Measurements from ENCODE around the gene SRCIN1. TPM values are rescaled to one million over a fixed set of nuclear protein-coding genes. Genes with fewer than 3 reads are reported as not detected.
"Not testable (repeated sequence)": the region's sequence is repeated elsewhere in the genome, so short reads cannot be mapped to it uniquely, and the experiment has no call there.

SRCIN1 gene
- total RNA-seq, 3 donors from 2014 or later: 4.2 to 10.8 (median 8.8) TPM

DNA sequence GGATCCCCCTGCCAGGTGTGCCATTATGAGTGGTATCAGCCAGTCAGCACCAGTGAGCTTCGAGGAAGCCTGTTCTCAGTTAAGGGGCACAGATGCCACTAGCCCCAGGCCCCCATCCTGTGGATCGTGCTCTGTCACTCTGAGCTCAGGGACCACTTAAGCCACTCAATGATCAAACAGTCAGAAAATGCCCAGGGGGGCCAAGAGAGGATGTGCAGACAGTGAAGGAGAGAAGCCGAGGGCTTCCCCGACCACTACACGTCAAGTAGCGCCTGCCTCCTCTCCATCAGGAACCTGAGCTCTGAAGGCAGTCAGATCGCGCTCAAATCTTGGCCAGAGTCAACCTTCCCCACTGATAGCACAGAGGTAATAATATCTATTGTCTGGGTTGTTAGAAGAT, 79.2 kb downstream of the SRCIN1 start:
- intact Hi-C loops (cut with DNase I; ENCODE audit: low total_unique reads); H3K4me3 ChIP-seq; H3K27me3 ChIP-seq; DNase-seq (ENCODE audit: low spot score in 2 of 2); H3K36me3 ChIP-seq; H3K27ac ChIP-seq; H3K9me3 ChIP-seq; H3K4me1 ChIP-seq: not testable (repeated sequence)

DNA sequence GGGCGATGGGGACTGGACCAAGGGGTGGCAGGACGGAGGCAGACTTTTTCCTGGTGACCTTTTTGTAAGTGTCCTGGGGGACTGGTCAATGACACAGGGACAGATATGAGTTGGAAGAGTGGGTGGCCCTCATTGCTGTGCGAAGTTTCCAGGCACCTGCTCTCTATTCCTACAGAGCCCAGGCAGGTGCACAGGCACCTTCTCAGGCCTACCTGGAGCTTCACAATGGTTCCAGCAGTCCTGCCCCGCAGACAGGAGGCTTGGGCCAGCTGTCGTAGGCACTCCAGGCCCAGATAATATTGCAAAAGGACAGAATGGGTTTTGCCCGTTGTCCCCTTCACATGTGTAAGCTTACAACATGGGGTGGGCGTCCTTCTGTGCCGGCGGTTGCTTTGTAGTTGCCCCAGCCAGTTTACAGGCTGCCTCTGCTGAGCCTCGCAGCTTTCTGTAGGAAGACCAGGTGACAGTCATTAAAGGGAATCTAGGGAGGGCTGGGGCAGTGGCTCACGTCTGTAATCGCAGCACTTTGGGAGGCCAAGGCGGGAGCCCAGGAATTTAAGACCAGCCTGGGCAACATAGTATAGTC, 93.2 kb downstream of the SRCIN1 start:
- Histone ChIP-seq H3K36me3 (no peaks in the 10 kb centered on the region), H3K4me1 (peaks cover 0 to 3% of the 10 kb centered on the region in 2 donors), H3K27me3 (peaks cover 0 to 9% of the 10 kb centered on the region in 2 donors), H3K9me3 (no peaks in the 10 kb centered on the region), H3K27ac (no peak overlapping the region), H3K4me3 (no peak overlapping the region)
- DNase-seq (ENCODE audit: low spot score in 2 of 2): no peak
- no peak for TF ChIP-seq POLR2AphosphoS5 (IDR thresholded peaks at IDR 0.05)
- intact Hi-C loops (cut with DNase I; ENCODE audit: low total_unique reads): no loop called here

DNA sequence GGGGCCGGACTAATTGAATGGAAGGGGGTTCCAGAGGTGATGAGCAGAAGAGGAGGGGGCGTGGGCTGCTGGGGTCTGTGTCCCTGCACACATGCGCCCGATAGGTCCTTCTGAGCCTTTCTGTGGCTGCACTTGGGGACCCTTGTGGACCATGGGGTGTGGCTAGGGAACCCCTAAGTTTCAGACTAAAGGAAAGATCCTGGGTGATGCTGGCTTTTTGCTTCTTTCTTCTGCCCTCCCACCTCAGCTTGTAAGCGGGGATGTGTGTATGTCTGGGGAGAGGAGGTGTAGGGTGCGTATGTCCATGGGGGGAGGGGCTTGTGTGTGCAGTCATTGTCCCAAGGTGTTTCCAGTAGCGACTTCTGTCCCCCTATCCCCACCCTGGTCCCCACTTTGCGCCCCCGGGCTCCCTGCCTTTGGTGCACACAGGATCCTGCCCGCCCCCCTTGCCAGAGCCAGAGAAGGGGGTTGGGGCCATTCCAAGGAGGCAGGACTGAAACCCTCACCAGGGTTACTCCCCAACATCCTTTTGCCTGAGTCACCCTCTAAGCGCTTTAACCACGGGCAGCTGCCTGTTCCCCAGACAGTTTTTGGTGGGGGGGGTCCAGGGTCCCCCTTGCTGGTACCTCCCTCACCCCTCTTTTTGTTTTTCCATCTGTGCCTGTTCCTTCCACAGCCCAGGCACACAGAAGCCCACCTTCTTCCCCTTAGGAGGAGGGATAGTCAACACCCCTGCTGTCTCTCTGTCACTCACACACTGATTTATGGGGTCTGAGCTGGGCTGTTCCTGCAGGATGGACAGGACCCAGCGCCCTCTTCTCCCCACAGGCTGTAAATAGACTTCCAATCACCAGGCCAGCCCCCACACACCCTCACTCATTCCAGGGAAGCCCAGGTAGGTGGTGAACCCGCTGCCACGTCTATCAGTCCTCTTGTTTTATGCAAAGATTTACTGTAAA, 94.3 kb downstream of the SRCIN1 start:
- Histone ChIP-seq H3K27me3 (peaks cover 0 to 9% of the 10 kb centered on the region in 2 donors), H3K27ac (no peak overlapping the region), H3K9me3 (no peaks in the 10 kb centered on the region), H3K4me1 (peaks cover 0 to 3% of the 10 kb centered on the region in 2 donors), H3K36me3 (no peaks in the 10 kb centered on the region), H3K4me3 (no peak overlapping the region)
- TF ChIP-seq CTCF (IDR thresholded peaks at IDR 0.05) (no peak), POLR2A (IDR thresholded peaks at IDR 0.05) (no peak), POLR2AphosphoS5 (IDR thresholded peaks at IDR 0.05) (no peak)
- intact Hi-C loops (cut with DNase I; ENCODE audit: low total_unique reads): no loop called here
- no peak for DNase-seq (ENCODE audit: low spot score in 2 of 2)

- Histone ChIP-seq H3K9me3 (no peaks in the 10 kb centered on the region), H3K27me3 (peaks cover 0 to 9% of the 10 kb centered on the region in 2 donors), H3K4me3 (peak overlapping the region in 2 of 3 donors; percentile 31 to 47), H3K4me1 (peaks cover 0 to 3% of the 10 kb centered on the region in 2 donors), H3K27ac (no peak overlapping the region), H3K36me3 (no peaks in the 10 kb centered on the region)
- TF ChIP-seq POLR2A (IDR thresholded peaks at IDR 0.05) (no peak), CTCF (IDR thresholded peaks at IDR 0.05) (peak in 1 of 3 donors; percentile 15), POLR2AphosphoS5 (IDR thresholded peaks at IDR 0.05) (no peak)
- intact Hi-C loops (cut with DNase I; ENCODE audit: low total_unique reads): no loop called here
- DNase-seq (ENCODE audit: low spot score in 2 of 2): no peak
These were observed 95.2 kb downstream of the SRCIN1 start for GRCh38 chr17:38510421-38511149.

DNA sequence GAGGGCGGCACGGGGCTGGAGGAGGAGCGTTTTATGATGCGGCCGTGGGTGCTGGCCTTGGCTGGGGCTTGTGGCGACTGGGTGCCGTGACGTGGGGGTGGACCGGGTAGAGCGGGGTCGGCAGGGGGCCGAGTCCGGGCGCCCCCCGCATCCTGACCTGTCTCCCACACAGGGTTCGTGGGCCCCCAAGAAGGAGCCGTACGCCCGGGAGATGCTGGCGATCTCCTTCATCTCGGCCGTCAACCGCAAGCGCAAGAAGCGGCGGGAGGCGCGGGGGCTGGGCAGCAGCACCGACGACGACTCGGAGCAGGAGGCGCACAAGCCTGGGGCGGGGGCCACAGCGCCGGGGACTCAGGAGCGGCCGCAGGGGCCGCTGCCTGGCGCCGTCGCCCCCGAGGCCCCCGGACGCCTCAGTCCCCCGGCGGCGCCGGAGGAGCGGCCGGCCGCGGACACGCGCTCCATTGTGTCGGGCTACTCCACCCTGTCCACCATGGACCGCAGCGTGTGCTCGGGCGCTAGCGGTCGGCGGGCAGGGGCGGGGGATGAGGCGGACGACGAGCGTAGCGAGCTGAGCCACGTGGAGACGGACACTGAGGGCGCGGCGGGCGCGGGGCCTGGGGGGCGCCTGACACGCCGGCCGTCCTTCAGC, 95.9 kb downstream of the SRCIN1 start:
- Histone ChIP-seq H3K9me3 (no peaks in the 10 kb centered on the region), H3K4me1 (peaks cover 0 to 3% of the 10 kb centered on the region in 2 donors), H3K27ac (no peak overlapping the region), H3K36me3 (no peaks in the 10 kb centered on the region), H3K27me3 (peaks cover 0 to 9% of the 10 kb centered on the region in 2 donors), H3K4me3 (peak overlapping the region in 2 of 3 donors; percentile 31 to 47)
- intact Hi-C loops (cut with DNase I; ENCODE audit: low total_unique reads): no loop called here
- DNase-seq (ENCODE audit: low spot score in 2 of 2): no peak
- TF ChIP-seq POLR2A (IDR thresholded peaks at IDR 0.05): no peak
- TF ChIP-seq POLR2AphosphoS5 (IDR thresholded peaks at IDR 0.05): no peak
- TF ChIP-seq CTCF (IDR thresholded peaks at IDR 0.05): no peak

Measured in breast epithelium (tissue), 4 donors.